Endothelial cell of umbilical vein (primary cell): ENCODE results near the gene FOXF1. TPM values are rescaled to one million over a fixed set of nuclear protein-coding genes. Genes with fewer than 3 reads are reported as not detected.

Experiments
- BruUV-seq: library from RNA; stranded (reverse); fragments of 400-500 nt; replicated peaks from 2 replicates; lab custom pipeline; 2021; lab: Mats Ljungman, UMichigan
- CTCF ChIA-PET: fragments of 300-600, 350-600 bp; sonication (Branson Sonifier 250); formaldehyde crosslinking; loops from one replicate; lab custom pipeline; 2021; ENCODE audit warnings: antibody characterized with exemption, inconsistent platforms; lab: Charles Lee
- POLR2A ChIA-PET: fragments of 300-600, 350-600 bp; sonication (Branson Sonifier 250); formaldehyde crosslinking; loops from one replicate; lab custom pipeline; 2021; ENCODE audit warnings: antibody characterized with exemption, inconsistent platforms; lab: Charles Lee
- DNase-seq: peaks from one replicate; pipeline ENCODE4 v3.0.0-alpha.2; 2011; ENCODE audit warnings: low read depth, low spot score
- FAIRE-seq: peaks from 2 replicates; lab custom pipeline; 2011; peaks lifted over from hg19 to GRCh38; lab: Jason Lieb, UNC
- H2AFZ ChIP-seq: 2 replicates; pipeline ENCODE4 v1.6.0; 2012; ENCODE audit warnings: low read depth, low read length, control low read depth, inconsistent platforms
- H3K27ac ChIP-seq: 2 replicates; pipeline ENCODE4 v1.5.1; 2011; ENCODE audit warnings: low read depth, mild to moderate bottlenecking, control low read depth, low read length, moderate library complexity; ENCODE audit not compliant: insufficient read depth
- H3K27me3 ChIP-seq, 2 experiments: 2 replicates each; pipeline versions ENCODE4 v1.6.0 to v1.6.1; 2011; ENCODE audit warnings: low read length in 2 of 2, mixed read lengths in 1 of 2; ENCODE audit not compliant: control insufficient read depth in 2 of 2, insufficient read depth in 2 of 2
- H3K36me3 ChIP-seq, 2 experiments: 2 replicates in 1 of 2; 3 replicates in 1 of 2; pipeline ENCODE4 v1.5.1; 2011; ENCODE audit warnings: low read length in 2 of 2, mild to moderate bottlenecking in 1 of 2, moderate library complexity in 1 of 2; ENCODE audit not compliant: control insufficient read depth in 2 of 2, insufficient read depth in 2 of 2; ENCODE audit errors: extremely low read depth in 1 of 2
- H3K4me1 ChIP-seq: 3 replicates; pipeline ENCODE4 v1.5.1; 2011; ENCODE audit warnings: mild to moderate bottlenecking, low read length; ENCODE audit not compliant: control insufficient read depth, insufficient read depth; ENCODE audit errors: extremely low read depth
- H3K4me2 ChIP-seq: 2 replicates; pipeline ENCODE4 v1.6.1; 2011; ENCODE audit warnings: low read length, control low read depth, mixed read lengths; ENCODE audit not compliant: insufficient read depth
- H3K4me3 ChIP-seq, 3 experiments: fragments of 200-600 bp in 1 of 3; sonication (generic), shearing (Covaris generic) in 1 of 3; replicated peaks in 1 of 3; 2 replicates each; pipeline ENCODE4 v1.5.1; 2011 to 2016; ENCODE audit warnings: control low read depth in 3 of 3, low read length in 3 of 3, mild to moderate bottlenecking in 2 of 3, inconsistent platforms in 1 of 3, low read depth in 1 of 3, moderate library complexity in 1 of 3; ENCODE audit not compliant: insufficient read depth in 1 of 3
- H3K79me2 ChIP-seq: 2 replicates; pipeline ENCODE4 v1.6.0; 2012; ENCODE audit warnings: low read length, inconsistent platforms; ENCODE audit not compliant: control insufficient read depth, insufficient read depth
- H3K9ac ChIP-seq: replicated peaks from 2 replicates; pipeline ENCODE3; 2011; ENCODE audit warnings: low read length, control low read depth; ENCODE audit not compliant: insufficient read depth; ENCODE audit errors: extremely low read depth
- H3K9me1 ChIP-seq: replicated peaks from 3 replicates; pipeline ENCODE4 v1.6.0; 2011; ENCODE audit warnings: mild to moderate bottlenecking, low read length; ENCODE audit not compliant: control insufficient read depth, insufficient read depth; ENCODE audit errors: extremely low read depth
- H3K9me3 ChIP-seq: replicated peaks from 2 replicates; pipeline ENCODE4 v1.5.1; 2012; ENCODE audit warnings: low read length, inconsistent platforms; ENCODE audit not compliant: control insufficient read depth, insufficient read depth
- H4K20me1 ChIP-seq: replicated peaks from 2 replicates; pipeline ENCODE3; 2011; ENCODE audit warnings: mild to moderate bottlenecking, low read length; ENCODE audit not compliant: control insufficient read depth, insufficient read depth; ENCODE audit errors: extremely low read depth
- CTCF ChIP-seq, 2 donors: IDR thresholded peaks; 1 replicate in 1 of 2; 2 replicates in 1 of 2; pipeline ENCODE4 v1.5.1; 2011; ENCODE audit warnings: low read length in 2 of 2, mild to moderate bottlenecking in 2 of 2, moderate library complexity in 2 of 2, control low read depth in 1 of 2, inconsistent platforms in 1 of 2, low read depth in 1 of 2; ENCODE audit not compliant: insufficient read depth in 1 of 2; ENCODE audit errors: extremely low read depth in 1 of 2
- EZH2 ChIP-seq: IDR thresholded peaks from 2 replicates; pipeline ENCODE4 v1.6.1; 2012; ENCODE audit warnings: borderline replicate concordance, low read depth, mild to moderate bottlenecking, moderate library complexity, low read length, inconsistent platforms; ENCODE audit not compliant: severe bottlenecking
- FOS ChIP-seq: IDR thresholded peaks from 2 replicates; pipeline ENCODE4 v1.6.1; 2011; ENCODE audit warnings: mild to moderate bottlenecking, low read length, moderate library complexity, borderline replicate concordance; ENCODE audit not compliant: insufficient read depth
- GATA2 ChIP-seq: IDR thresholded peaks from 2 replicates; pipeline ENCODE4 v1.7.0; 2011; ENCODE audit warnings: low read depth, mild to moderate bottlenecking, moderate library complexity, mixed read lengths, low read length; ENCODE audit not compliant: insufficient read length, insufficient read depth
- JUN ChIP-seq: IDR thresholded peaks from 2 replicates; pipeline ENCODE4 v1.6.1; 2011; ENCODE audit warnings: borderline replicate concordance, low read depth; ENCODE audit not compliant: insufficient read length, insufficient read depth
- MAX ChIP-seq: IDR thresholded peaks from 2 replicates; pipeline ENCODE4 v1.6.1; 2011; ENCODE audit not compliant: insufficient read depth, insufficient read length
- MYC ChIP-seq: IDR thresholded peaks from one replicate; pipeline ENCODE4 v1.6.1; 2011; ENCODE audit warnings: mild to moderate bottlenecking, low read depth, low read length
- POLR2A ChIP-seq: IDR thresholded peaks from 2 replicates; pipeline ENCODE4 v1.6.1; 2012; ENCODE audit warnings: low read depth, mild to moderate bottlenecking, control low read depth, low read length
- POLR2AphosphoS5 ChIP-seq: IDR thresholded peaks from 2 replicates; pipeline ENCODE4 v1.6.1; 2012; ENCODE audit warnings: low read depth, mild to moderate bottlenecking, control low read depth, low read length, moderate library complexity; ENCODE audit not compliant: insufficient read depth
- dilution Hi-C: fragments of 300-500 bp; cut with MboI; formaldehyde crosslinking; loops from one replicate; pipeline ENCODE4 v1.15.0; 2019; ENCODE audit warnings: low sequenced_read_pairs; ENCODE audit not compliant: extremely low pct_ligation_motif_present
- intact Hi-C: fragments of 100-400 bp; cut with micrococcal nuclease; formaldehyde crosslinking; loops from one replicate; pipeline ENCODE4 v1.10.0; 2022
- polyA plus RNA-seq, 4 experiments: library from polyadenylated mRNA; depleted of rRNA in 3 of 4; stranded (reverse) in 3 of 4; unstranded in 1 of 4; fragments of >200 nt; gene quantifications; 2 replicates each; pipeline versions ENCODE4 v1.2.1 to v1.2.3, GENCODE V29; 2011 to 2012; ENCODE audit warnings: missing spikeins in 1 of 4
- total RNA-seq: library from RNA; stranded (reverse); gene quantifications from 2 replicates; pipeline ENCODE4 v1.2.3, GENCODE V29; 2021

The FOXF1 gene
- total and polyA plus RNA-seq, 2 donors (not counting 3 experiments of a cell fraction or from before 2014, with no cell fraction given), result 1.0 to 1.1 TPM

- peak; percentile 100 for TF ChIP-seq EZH2
- TF ChIP-seq MYC, result no peak
- ChIA-PET POLR2A (no interaction called here), CTCF (interaction anchor here (0.7 to 1.7 kb wide), 2 partner anchors 11 to 13 kb away, joined by 3 to 5 read pairs; no protein-coding TSS in a partner anchor)
- dilution Hi-C loops (no loop called here), intact Hi-C loops (no loop called here)
- DNase-seq (no peak), FAIRE-seq (no peak)
- Histone ChIP-seq H3K36me3 (no peaks in the 10 kb centered on the region), H3K9me1 (no peaks in the 10 kb centered on the region), H3K4me2 (no peak overlapping the region), H3K9me3 (no peaks in the 10 kb centered on the region), H3K4me3 (no peak overlapping the region), H3K4me1 (no peaks in the 10 kb centered on the region), H3K27ac (no peak overlapping the region), H3K79me2 (no peaks in the 10 kb centered on the region), H3K27me3 (peaks cover 78 to 88% of the 10 kb centered on the region in 2 experiments), H3K9ac (no peak overlapping the region), H4K20me1 (no peaks in the 10 kb centered on the region), H2AFZ (no peak overlapping the region)
- no TSS peak for BruUV-seq
These were observed 5.0 kb upstream of the FOXF1 start for GRCh38 chr16:86505185-86505898.

GRCh38 chr16:86505899-86506864 lies 4.1 kb upstream of the FOXF1 start:
- peaks cover 70 to 87% of the 10 kb centered on the region in 2 experiments for H3K27me3 ChIP-seq
- dilution Hi-C loops (no loop called here), intact Hi-C loops (no loop called here)
- FAIRE-seq (no peak), DNase-seq (no peak)
- CTCF ChIA-PET, result interaction anchor here (0.7 to 1.7 kb wide), 2 partner anchors 10 to 12 kb away, joined by 3 to 5 read pairs; no protein-coding TSS in a partner anchor
- H3K4me2 ChIP-seq, result no peak overlapping the region
- no peaks in the 10 kb centered on the region for H3K9me3 ChIP-seq
- POLR2A ChIA-PET, result no interaction called here
- H3K9ac ChIP-seq, result no peak overlapping the region
- no TSS peak for BruUV-seq
- no peak overlapping the region for H3K27ac ChIP-seq
- no peak overlapping the region for H3K4me3 ChIP-seq
- no peaks in the 10 kb centered on the region for H3K9me1 ChIP-seq
- no peaks in the 10 kb centered on the region for H3K4me1 ChIP-seq
- H3K79me2 ChIP-seq, result no peaks in the 10 kb centered on the region
- no peaks in the 10 kb centered on the region for H4K20me1 ChIP-seq
- TF ChIP-seq MAX, result no peak
- TF ChIP-seq POLR2A, result no peak
- no peak for TF ChIP-seq CTCF (IDR thresholded peaks at IDR 0.05; ENCODE audit: extremely low read depth in 1 of 2, insufficient read depth in 1 of 2, low read depth in 1 of 2, low read length in 2 of 2)
- no peak for TF ChIP-seq FOS
- TF ChIP-seq JUN, result no peak
- TF ChIP-seq GATA2, result no peak
- no peak for TF ChIP-seq EZH2
- TF ChIP-seq MYC, result no peak
- TF ChIP-seq POLR2AphosphoS5, result no peak
- H2AFZ ChIP-seq, result no peak overlapping the region
- no peaks in the 10 kb centered on the region for H3K36me3 ChIP-seq
